ENCODE measurements around the gene PANX1. TPM values are rescaled to one million over a fixed set of nuclear protein-coding genes. Genes with fewer than 3 reads are reported as not detected.
"Not testable (repeated sequence)": the region's sequence is repeated elsewhere in the genome, so short reads cannot be mapped to it uniquely, and the experiment has no call there.

PANX1 gene, protein sequence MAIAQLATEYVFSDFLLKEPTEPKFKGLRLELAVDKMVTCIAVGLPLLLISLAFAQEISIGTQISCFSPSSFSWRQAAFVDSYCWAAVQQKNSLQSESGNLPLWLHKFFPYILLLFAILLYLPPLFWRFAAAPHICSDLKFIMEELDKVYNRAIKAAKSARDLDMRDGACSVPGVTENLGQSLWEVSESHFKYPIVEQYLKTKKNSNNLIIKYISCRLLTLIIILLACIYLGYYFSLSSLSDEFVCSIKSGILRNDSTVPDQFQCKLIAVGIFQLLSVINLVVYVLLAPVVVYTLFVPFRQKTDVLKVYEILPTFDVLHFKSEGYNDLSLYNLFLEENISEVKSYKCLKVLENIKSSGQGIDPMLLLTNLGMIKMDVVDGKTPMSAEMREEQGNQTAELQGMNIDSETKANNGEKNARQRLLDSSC
- total RNA-seq = 30.5 TPM
- long read RNA-seq, transcript PANX1-201 (5 exons, 2,769 nt) = major isoform, 52 of 68 reads
- long read RNA-seq, partial matches to known transcripts = 10 of 68 reads
- long read RNA-seq, other reads (novel, unspliced or antisense) = 6 of 68 reads

- DNase-seq (ENCODE audit: low spot score) = peak; percentile 95
Observed at GRCh38 chr11:94128746-94129511, at the start of gene PANX1. TSS of gene PANX1 (plus strand) at chr11:94128841. CDS start at chr11:94129313, 472 bp downstream.

DNA sequence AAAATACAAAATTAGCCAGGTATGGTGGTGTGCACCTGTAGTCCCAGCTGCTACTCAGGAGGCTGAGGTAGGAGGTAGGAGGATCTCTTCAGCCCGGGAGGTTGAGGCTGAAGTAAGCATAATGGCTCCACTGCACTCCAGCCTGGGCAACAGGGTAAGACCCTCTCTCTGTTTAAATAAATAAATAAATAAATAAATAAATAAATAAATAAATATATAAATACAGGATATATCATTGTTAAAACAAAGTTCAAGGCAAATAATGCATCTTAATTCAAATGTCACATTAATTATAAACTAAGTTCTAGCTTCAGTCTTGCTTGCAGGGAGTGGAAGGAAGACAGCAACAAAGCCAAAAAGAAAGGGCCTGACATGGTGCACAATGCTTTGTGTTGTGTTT lies 44.5 kb upstream of the PANX1 start:
- DNase-seq (ENCODE audit: low spot score) = no peak

GRCh38 chr11:94088906-94089305 lies 39.7 kb upstream of the PANX1 start:
- no peak for DNase-seq (ENCODE audit: low spot score)

DNA sequence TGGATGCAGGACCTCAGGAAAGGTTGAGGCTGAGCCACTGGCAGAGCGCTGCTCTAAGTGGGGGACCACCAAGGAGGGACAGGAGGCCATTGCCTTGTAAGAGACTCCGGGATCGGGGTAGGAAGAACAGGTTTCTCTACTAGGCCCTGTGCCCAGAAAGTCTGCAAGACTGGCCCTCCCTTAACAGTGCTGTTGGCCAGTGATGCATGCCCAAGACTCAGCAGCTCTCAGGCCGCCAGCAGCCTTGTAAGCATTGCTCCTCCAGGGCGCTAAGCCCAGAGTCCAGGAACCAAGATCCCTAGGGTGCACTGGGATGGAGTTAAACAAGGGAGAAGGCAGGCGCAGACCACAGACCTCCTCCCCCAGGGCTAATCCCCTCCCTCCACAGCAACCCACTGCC lies 39.3 kb upstream of the PANX1 start:
- DNase-seq (ENCODE audit: low spot score) = no peak

DNA sequence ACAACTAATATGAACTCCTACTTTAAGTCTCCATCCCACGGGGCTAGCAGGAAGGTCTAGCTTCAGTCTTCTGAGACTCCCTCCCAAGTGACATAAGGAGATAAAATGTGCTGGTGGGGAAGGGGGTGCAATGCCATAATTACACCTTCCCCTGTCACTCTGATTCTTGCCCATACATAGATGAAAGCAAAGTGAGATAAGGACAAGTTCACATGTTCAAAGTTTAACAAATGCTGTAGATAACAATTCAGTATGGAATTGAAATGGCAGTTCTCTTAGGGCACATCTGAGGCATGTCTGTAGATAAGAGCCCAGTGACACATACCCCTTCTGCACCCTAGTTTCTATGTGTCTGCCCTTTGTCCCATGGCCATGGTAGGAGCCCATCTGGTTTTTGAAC lies 38.2 kb upstream of the PANX1 start:
- no peak for DNase-seq (ENCODE audit: low spot score)

- DNase-seq (ENCODE audit: low spot score) = no peak
Observed at GRCh38 chr11:94091091-94091490, 37.5 kb upstream of the PANX1 start.

- DNase-seq (ENCODE audit: low spot score) = no peak
Observed at GRCh38 chr11:94100253-94100652, 28.4 kb upstream of the PANX1 start.

GRCh38 chr11:94103471-94103870 lies 25.2 kb upstream of the PANX1 start:
- DNase-seq (ENCODE audit: low spot score) = no peak

- DNase-seq (ENCODE audit: low spot score) = no peak
Observed at GRCh38 chr11:94104734-94105133, 23.9 kb upstream of the PANX1 start.

DNA sequence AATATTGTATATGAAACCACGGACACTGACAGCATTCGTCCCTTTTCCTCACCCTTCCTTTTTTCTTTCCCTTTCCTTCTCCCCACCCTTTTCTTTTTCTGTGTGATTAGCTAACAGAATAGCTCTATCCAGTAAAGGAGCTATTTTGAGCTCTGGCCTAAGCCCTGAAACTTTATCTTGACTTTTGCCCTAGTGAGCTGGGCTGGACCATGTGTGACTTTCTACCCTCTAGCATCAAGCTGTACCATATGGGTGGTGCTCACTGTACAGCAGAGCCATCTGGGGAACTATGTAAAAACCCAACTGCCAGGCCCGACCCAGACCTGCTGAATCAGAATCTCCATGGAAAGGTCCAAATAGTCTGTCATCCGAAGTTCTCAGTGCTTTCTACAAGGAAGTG lies 21.9 kb upstream of the PANX1 start:
- DNase-seq (ENCODE audit: low spot score) = no peak

GRCh38 chr11:94107363-94107762 lies 21.3 kb upstream of the PANX1 start:
- no peak for DNase-seq (ENCODE audit: low spot score)

DNA sequence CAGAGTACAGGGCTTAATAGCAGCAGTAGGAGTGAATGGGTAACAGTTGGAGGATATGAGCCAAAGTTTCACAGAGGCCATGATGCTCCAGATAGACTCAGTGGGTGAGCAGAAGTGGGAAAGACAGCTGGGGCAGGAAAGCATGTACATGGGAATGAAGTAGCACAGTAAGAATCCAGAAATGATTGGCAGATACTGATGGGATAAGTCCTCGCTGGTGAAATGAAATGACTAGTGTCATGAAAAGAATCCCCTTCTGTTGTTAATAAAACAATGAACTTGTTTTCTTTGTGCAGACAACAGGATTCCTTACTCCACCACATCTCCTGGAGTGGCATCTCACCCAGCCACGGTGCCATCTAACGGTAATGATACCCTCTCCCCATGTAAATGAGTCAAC lies 17.4 kb upstream of the PANX1 start:
- DNase-seq (ENCODE audit: low spot score) = no peak

DNA sequence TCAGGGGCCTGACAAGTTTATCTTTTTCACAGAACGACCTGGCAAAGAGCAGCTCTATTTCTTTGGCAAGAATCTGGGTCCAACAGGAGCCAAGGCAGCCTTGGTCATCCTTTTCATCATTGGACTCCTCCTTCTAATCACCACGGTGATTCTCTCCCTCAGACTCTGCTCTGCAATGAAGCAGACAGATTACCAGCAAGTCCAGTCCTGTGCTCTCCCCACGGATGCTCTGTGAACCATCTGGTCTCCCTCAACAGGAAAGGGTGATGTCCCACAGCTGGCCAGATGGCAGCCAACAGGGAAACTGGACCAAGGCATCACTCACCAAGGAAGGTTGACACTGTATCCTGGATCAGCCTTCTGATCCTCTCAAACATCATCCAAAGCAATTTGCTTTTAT lies 17.0 kb upstream of the PANX1 start:
- no peak for DNase-seq (ENCODE audit: low spot score)

DNA sequence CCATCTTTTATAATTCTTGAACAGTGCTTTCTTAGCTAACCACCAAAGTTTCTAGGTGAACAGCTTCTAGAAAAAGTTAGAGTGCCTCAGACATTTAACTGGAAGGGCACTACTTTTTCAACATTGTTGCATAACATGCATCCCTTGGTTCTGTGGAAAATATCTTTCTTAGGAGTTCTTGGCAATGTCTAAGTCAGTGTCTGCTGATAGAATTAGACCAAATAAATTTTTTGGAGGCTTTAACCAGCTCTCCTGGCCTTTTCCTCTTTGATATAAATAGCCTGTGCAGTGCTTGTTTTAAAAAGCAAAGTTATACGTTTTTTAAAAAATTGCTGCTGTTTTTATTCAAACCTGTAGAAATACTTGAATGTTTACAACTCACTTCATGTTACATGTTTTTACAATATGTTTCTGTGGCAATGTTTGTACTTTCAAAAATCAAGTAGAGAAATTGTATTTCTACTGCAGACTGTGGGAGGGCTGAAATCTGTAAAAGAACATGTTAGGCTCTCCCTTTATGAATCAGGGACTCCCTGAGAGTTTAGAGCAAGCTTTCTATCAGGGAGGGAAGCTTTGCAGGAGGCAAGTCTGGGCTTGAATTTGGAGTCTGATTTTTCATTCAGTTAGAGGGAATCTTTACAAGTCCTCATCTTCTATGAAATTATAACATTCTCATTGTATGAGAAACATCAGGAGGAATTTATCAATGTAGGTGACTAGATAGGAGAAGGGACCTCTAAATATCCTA lies 16.3 kb upstream of the PANX1 start:
- no peak for DNase-seq (ENCODE audit: low spot score)

DNA sequence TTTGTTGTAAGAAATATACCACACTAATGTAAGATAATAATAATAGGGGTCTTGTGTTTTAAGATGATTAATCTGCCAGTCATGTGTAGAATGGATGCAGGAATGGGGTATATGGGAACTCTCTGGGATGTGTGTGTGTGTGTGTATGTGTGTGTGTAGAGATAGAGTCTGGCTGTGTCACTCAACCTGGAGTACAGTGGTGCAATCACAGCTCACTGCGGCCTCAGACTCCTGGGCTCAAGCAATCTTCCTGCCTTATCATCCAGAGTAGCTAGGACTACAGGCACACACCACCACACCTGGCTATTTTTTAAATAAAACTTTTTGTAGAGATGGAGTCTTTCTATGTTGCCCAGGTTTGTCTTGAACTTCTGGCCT lies 11.5 kb upstream of the PANX1 start:
- no peak for DNase-seq (ENCODE audit: low spot score)

DNA sequence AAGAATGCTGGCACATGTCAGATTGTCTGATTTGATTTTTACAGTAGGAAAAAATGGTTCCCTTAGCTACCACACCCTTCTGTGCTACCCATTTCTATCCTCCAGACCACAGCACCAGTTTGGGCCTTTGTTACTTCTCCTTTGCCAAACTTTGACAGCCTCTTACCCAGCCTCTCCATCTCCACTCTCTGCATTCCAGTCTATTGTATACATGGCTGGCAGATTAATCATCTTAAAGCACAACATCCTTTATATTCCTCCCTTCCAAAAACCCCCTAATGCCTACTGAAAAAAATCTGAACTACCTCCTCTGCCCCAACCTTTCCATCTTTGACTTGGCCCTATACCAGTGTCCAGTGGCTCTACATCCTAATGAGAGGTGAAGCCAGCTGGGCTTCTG lies 10.8 kb upstream of the PANX1 start:
- no peak for DNase-seq (ENCODE audit: low spot score)

- DNase-seq (ENCODE audit: low spot score) = not testable (repeated sequence)
Observed at GRCh38 chr11:94119676-94120075, 9.0 kb upstream of the PANX1 start.

GRCh38 chr11:94120516-94120915 lies 8.1 kb upstream of the PANX1 start:
- DNase-seq (ENCODE audit: low spot score) = not testable (repeated sequence)

DNA sequence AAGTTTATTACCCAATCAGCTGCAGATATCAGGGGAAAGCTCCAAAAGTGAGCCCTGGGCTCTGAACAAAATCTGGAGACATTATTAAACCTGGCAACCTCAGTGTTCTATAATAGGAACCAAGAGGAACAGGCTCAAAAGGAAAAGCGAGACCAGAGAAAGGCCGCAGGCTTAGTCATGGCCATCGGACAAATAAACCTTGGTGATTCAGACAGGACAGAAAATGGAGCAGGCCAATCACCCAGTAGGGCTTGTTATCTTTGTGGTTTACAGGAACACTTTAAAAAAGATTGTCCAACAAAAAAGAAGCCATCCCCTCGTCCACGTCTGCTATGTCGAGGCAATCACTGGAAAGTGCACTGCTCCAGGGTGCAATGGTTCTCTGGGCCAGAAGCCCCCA lies 7.7 kb upstream of the PANX1 start:
- DNase-seq (ENCODE audit: low spot score) = no peak

GRCh38 chr11:94125407-94126115 lies 3.1 kb upstream of the PANX1 start:
- DNase-seq (ENCODE audit: low spot score) = no peak

DNA sequence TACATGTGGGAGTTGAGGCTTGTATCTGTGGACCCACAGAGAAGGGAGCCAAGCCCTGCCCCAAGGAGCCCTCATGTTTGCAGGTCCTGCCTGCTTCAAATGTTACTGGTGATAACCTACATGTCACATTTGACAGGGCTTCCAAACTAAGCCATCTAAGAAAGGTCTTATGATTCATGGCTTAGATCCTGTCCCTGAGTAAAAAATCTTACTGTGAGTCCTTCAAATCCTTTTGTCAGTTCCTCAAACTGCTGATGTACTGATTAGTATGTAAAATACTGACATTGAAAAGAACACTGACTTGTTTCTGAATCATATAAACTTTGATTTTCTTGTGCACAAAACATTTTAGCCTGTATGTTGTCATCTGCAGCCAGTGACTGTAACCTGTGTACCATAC lies 1.0 kb upstream of the PANX1 start:
- no peak for DNase-seq (ENCODE audit: low spot score)
